ENCODE results near the gene RXFP4. TPM values are rescaled to one million over a fixed set of nuclear protein-coding genes. Genes with fewer than 3 reads are reported as not detected.
A peak's percentile ranks its signal among the peaks of the same experiment; 100 is the strongest.

Gene RXFP4
- total RNA-seq, 1 experiment from 2014 or later: not detected

GRCh38 chr1:155900161-155900560 is 41.3 kb upstream of the RXFP4 start:
- no TSS peak for BruUV-seq (replicated peaks)
- ATAC-seq (no peak), DNase-seq (no peak)
- H3K9ac ChIP-seq (ENCODE audit: low read length): no peak overlapping the region
- peaks cover 53% of the 10 kb centered on the region for H3K36me3 ChIP-seq (ENCODE audit: low read depth, low read length)
- ChIA-PET CTCF (no interaction called here), POLR2A (ENCODE audit: unreplicated experiment) (no interaction called here)
- H2AFZ ChIP-seq (ENCODE audit: low read length): no peak overlapping the region
- no peak overlapping the region for H3K4me2 ChIP-seq (ENCODE audit: low read length)
- H3K4me1 ChIP-seq (ENCODE audit: insufficient read depth, low read length): no peaks in the 10 kb centered on the region
- H3K4me3 ChIP-seq (ENCODE audit: low read length): no peak overlapping the region
- intact Hi-C loops (cut with micrococcal nuclease): no loop called here
- H3K9me2 ChIP-seq (replicated peaks; ENCODE audit: low read length): no peaks in the 10 kb centered on the region
- no peaks in the 10 kb centered on the region for H4K20me1 ChIP-seq (ENCODE audit: low read length)
- no peaks in the 10 kb centered on the region for H3K9me3 ChIP-seq (ENCODE audit: low read length)
- TF ChIP-seq CTCF (conservative IDR thresholded peaks at IDR 0.05; ENCODE audit: low read depth, low read length) (no peak), EZH2phosphoT487 (IDR thresholded peaks at IDR 0.05; ENCODE audit: borderline replicate concordance, low read length) (no peak), EZH2 (IDR thresholded peaks at IDR 0.05; ENCODE audit: low read length, unreplicated experiment) (no peak)
- no peaks in the 10 kb centered on the region for H3K27me3 ChIP-seq (ENCODE audit: low read length)
- no peaks in the 10 kb centered on the region for H3F3A ChIP-seq (ENCODE audit: low read length, unreplicated experiment)
- H3K79me2 ChIP-seq (ENCODE audit: low read length): no peaks in the 10 kb centered on the region
- no peak overlapping the region for H3K27ac ChIP-seq (ENCODE audit: low read length)

- intact Hi-C loops (cut with micrococcal nuclease): no loop called here
- H4K20me1 ChIP-seq (ENCODE audit: low read length): no peaks in the 10 kb centered on the region
- no peak overlapping the region for H3K4me2 ChIP-seq (ENCODE audit: low read length)
- peaks cover 54% of the 10 kb centered on the region for H3K36me3 ChIP-seq (ENCODE audit: low read depth, low read length)
- CTCF ChIA-PET: no interaction called here
- POLR2A ChIA-PET (ENCODE audit: unreplicated experiment): no interaction called here
- no peaks in the 10 kb centered on the region for H3K27me3 ChIP-seq (ENCODE audit: low read length)
- no TSS peak for BruUV-seq (replicated peaks)
- no peaks in the 10 kb centered on the region for H3K9me3 ChIP-seq (ENCODE audit: low read length)
- H3K79me2 ChIP-seq (ENCODE audit: low read length): peaks cover 4% of the 10 kb centered on the region; the same call in 1 of the 2 replicates
- no peak overlapping the region for H3K4me3 ChIP-seq (ENCODE audit: low read length)
- no peak overlapping the region for H3K27ac ChIP-seq (ENCODE audit: low read length)
- ATAC-seq (no peak), DNase-seq (no peak)
- H2AFZ ChIP-seq (ENCODE audit: low read length): no peak overlapping the region
- TF ChIP-seq EZH2 (IDR thresholded peaks at IDR 0.05; ENCODE audit: low read length, unreplicated experiment): no peak
- no peak for TF ChIP-seq EZH2phosphoT487 (IDR thresholded peaks at IDR 0.05; ENCODE audit: borderline replicate concordance, low read length)
- no peak for TF ChIP-seq CTCF (conservative IDR thresholded peaks at IDR 0.05; ENCODE audit: low read depth, low read length)
- no peaks in the 10 kb centered on the region for H3K4me1 ChIP-seq (ENCODE audit: insufficient read depth, low read length)
- H3F3A ChIP-seq (ENCODE audit: low read length, unreplicated experiment): no peaks in the 10 kb centered on the region
- H3K9me2 ChIP-seq (replicated peaks; ENCODE audit: low read length): no peaks in the 10 kb centered on the region
- no peak overlapping the region for H3K9ac ChIP-seq (ENCODE audit: low read length)
Measured at GRCh38 chr1:155904261-155904660, 37.2 kb upstream of the RXFP4 start.

GRCh38 chr1:155909894-155910293 is 31.5 kb upstream of the RXFP4 start:
- BruUV-seq (replicated peaks): no TSS peak

More at GRCh38 chr1:155909894-155910293, 31.5 kb upstream of the RXFP4 start:
- no peaks in the 10 kb centered on the region for H3K27me3 ChIP-seq (ENCODE audit: low read length)
- ATAC-seq: 0 out of 2 replicates have a peak, but pooled peaks have one; percentile 10
- ChIA-PET CTCF (interaction anchor here (0.5 kb wide), 1 partner anchor 28 kb away, joined by 3 read pairs; no protein-coding TSS in a partner anchor), POLR2A (ENCODE audit: unreplicated experiment) (interaction anchor here (0.9 kb wide), 1 partner anchor 16 kb away, joined by 5 read pairs; no protein-coding TSS in a partner anchor)
- H3K4me2 ChIP-seq (ENCODE audit: low read length): peak overlapping the region; percentile 93
- peaks cover 42% of the 10 kb centered on the region for H3K36me3 ChIP-seq (ENCODE audit: low read depth, low read length)
- no peaks in the 10 kb centered on the region for H3K9me2 ChIP-seq (replicated peaks; ENCODE audit: low read length)
- H3K4me3 ChIP-seq (ENCODE audit: low read length): peak overlapping the region; percentile 83
- no peaks in the 10 kb centered on the region for H3K9me3 ChIP-seq (ENCODE audit: low read length)
- H3K4me1 ChIP-seq (ENCODE audit: insufficient read depth, low read length): peaks cover 32% of the 10 kb centered on the region
- intact Hi-C loops (cut with micrococcal nuclease): loop anchor here (5.0 kb wide), 1 partner anchor 53 kb away; the partner anchor contains the start of genes GON4L and SYT11
- no peak overlapping the region for H3K9ac ChIP-seq (ENCODE audit: low read length)
- peaks cover 31% of the 10 kb centered on the region for H3F3A ChIP-seq (ENCODE audit: low read length, unreplicated experiment)
- peak overlapping the region; percentile 76 for H3K27ac ChIP-seq (ENCODE audit: low read length)
- H3K79me2 ChIP-seq (ENCODE audit: low read length): peaks cover 19% of the 10 kb centered on the region
- peak; percentile 76 for DNase-seq
- H4K20me1 ChIP-seq (ENCODE audit: low read length): no peaks in the 10 kb centered on the region
- H2AFZ ChIP-seq (ENCODE audit: low read length): no peak overlapping the region
- no peak for TF ChIP-seq EZH2 (IDR thresholded peaks at IDR 0.05; ENCODE audit: low read length, unreplicated experiment)
- TF ChIP-seq CTCF (conservative IDR thresholded peaks at IDR 0.05; ENCODE audit: low read depth, low read length): no peak
- no peak for TF ChIP-seq EZH2phosphoT487 (IDR thresholded peaks at IDR 0.05; ENCODE audit: borderline replicate concordance, low read length)

Data from PC-3 (cell line).